RWPE1 (cell line): Measurements from ENCODE around the gene ALG3.

Source experiments
- CTCF ChIA-PET: fragments of 350-600 bp; sonication (Branson Sonifier 250); formaldehyde crosslinking; extraction: SDS; loops from one replicate; lab custom pipeline; 2021; lab: Yijun Ruan, JAX
- POLR2A ChIA-PET: fragments of 400-600 bp; formaldehyde crosslinking; extraction: SDS; loops from one replicate; lab custom pipeline; 2020; ENCODE audit warnings: antibody characterized with exemption; ENCODE audit not compliant: low non-redundant PET; lab: Yijun Ruan, JAX
- DNase-seq: peaks from one replicate; pipeline ENCODE4 v3.0.0; 2012; ENCODE audit warnings: low spot score
- H3K27ac ChIP-seq: fragments of 450-650 bp; 2 replicates; pipeline ENCODE4 v1.5.1; 2017
- TF ChIP-seq, protein P1 (sequence below): fragments of 450-650 bp; conservative IDR thresholded peaks from 2 replicates; pipeline ENCODE4 v1.5.1; 2017; ENCODE audit warnings: low read depth, mild to moderate bottlenecking

ALG3 gene

DNA sequence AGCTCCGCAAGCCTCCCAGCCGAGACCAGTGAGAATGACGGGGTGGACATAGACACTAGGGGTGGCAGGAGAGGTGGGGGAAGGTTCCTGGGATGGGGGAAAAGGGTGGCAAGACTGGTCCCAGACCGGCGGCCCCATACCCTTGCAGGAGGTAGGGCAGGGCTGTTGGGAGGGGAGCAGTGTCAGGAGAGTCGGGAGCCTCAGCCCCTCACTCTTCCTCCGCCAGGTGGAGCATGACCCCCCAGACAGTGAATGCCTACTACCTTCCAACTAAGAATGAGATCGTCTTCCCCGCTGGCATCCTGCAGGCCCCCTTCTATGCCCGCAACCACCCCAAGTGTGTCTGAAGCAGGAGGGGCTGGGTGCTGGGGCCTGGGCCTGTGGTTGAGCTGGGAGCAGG is 41.6 kb upstream of the ALG3 start:
- POLR2A ChIA-PET = no interaction called here
- CTCF ChIA-PET = no interaction called here
- no peak overlapping the region for H3K27ac ChIP-seq
- TF ChIP-seq, protein P1, sequence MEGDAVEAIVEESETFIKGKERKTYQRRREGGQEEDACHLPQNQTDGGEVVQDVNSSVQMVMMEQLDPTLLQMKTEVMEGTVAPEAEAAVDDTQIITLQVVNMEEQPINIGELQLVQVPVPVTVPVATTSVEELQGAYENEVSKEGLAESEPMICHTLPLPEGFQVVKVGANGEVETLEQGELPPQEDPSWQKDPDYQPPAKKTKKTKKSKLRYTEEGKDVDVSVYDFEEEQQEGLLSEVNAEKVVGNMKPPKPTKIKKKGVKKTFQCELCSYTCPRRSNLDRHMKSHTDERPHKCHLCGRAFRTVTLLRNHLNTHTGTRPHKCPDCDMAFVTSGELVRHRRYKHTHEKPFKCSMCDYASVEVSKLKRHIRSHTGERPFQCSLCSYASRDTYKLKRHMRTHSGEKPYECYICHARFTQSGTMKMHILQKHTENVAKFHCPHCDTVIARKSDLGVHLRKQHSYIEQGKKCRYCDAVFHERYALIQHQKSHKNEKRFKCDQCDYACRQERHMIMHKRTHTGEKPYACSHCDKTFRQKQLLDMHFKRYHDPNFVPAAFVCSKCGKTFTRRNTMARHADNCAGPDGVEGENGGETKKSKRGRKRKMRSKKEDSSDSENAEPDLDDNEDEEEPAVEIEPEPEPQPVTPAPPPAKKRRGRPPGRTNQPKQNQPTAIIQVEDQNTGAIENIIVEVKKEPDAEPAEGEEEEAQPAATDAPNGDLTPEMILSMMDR = no peak
- DNase-seq = no peak

DNA sequence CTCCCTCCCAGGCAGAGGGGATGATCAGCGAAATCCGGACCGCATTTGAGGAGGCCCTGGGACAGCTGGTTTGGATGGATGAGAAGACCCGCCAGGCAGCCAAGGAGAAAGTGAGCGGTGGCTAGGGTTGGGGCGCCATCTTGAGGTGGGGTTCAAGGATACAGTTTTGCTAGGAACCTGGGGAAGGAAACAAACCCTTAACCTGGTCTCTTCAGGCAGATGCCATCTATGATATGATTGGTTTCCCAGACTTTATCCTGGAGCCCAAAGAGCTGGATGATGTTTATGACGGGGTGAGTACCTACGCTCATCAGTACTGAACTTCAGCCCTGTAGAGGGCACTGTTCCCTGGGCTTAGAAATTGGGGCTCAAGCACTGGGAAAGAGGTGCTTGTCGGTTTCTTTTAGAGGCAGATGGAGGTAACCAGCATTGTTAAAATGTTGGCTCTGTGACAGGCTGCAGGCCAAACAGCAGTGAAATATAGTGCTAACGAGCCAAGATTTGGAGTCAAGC is 40.7 kb upstream of the ALG3 start:
- H3K27ac ChIP-seq = no peak overlapping the region
- TF ChIP-seq, protein P1 = peak; percentile 74
- peak; percentile 68 for DNase-seq
- CTCF ChIA-PET = interaction anchor here (0.6 to 1.6 kb wide), 12 partner anchors 9 to 1197 kb away, joined by 3 to 5 read pairs (median 4); partner anchors contain the start of genes CAMK2N2 and EEF1AKMT4
- POLR2A ChIA-PET = no interaction called here

DNA sequence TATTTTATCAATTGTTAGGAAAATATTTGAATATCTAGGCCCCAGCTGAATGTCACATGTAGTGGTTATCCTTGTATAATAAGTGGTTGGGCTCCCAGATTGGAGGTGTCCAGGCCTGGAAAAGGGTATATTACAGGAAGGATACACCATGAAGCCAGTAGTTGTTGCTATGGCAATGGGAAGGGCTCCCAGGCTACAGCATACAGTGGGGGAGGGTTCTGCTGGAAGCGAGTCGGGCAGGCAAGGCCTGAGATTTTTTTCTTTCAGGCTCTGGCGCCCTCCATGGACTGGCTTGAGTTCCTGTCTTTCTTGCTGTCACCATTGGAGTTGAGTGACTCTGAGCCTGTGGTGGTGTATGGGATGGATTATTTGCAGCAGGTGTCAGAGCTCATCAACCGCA is 35.9 kb upstream of the ALG3 start:
- H3K27ac ChIP-seq = no peak overlapping the region
- peak; percentile 67 for DNase-seq
- ChIA-PET POLR2A (interaction anchor here (0.6 kb wide), 1 partner anchor 35 kb away, joined by 3 read pairs; no protein-coding TSS in a partner anchor), CTCF (interaction anchor here (0.6 to 1.4 kb wide), 3 partner anchors 23 to 35 kb away, joined by 3 to 5 read pairs (median 4); partner anchors contain the start of genes CAMK2N2 and EEF1AKMT4)
- TF ChIP-seq, protein P1 = peak; percentile 23; the same call in 1 of the 2 replicates

DNA sequence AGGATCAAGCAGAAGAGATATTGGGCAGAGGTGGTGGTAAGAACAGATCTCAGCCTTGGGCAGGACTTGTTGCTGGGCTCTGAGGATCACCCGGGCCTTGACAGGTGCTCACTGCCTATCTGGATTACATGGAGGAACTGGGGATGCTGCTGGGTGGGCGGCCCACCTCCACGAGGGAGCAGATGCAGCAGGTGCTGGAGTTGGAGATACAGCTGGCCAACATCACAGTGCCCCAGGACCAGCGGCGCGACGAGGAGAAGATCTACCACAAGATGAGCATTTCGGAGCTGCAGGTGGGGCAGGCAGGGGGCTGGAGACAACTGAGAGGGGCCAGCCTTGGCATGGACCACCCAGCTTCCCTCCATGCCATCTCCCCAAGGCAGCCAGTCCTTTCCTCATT is 34.9 kb upstream of the ALG3 start:
- ChIA-PET POLR2A (no interaction called here), CTCF (interaction anchor here (1.4 kb wide), 1 partner anchor 34 kb away, joined by 5 read pairs; no protein-coding TSS in a partner anchor)
- no peak overlapping the region for H3K27ac ChIP-seq
- TF ChIP-seq, protein P1 = no peak
- DNase-seq = no peak

DNA sequence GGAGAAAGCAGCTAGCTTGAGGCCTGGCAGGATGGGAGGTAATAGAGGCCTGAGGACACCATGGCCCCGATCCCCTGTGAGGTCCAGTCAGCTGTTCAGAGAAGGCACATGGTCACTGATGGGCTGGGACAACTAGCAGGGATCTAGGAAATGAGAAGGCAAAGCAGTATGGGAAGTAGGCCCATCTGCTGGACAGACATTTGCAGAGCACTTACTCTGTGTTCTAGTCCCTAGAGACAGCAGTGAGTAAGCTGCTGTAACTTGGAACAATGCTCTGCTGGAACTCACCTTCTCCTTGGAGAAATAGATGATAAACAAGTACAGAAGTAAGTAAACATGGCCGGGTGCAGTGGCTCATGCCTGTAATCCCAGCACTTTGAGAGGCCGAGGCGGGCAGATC is 34.2 kb upstream of the ALG3 start:
- no peak overlapping the region for H3K27ac ChIP-seq
- CTCF ChIA-PET = interaction anchor here (0.6 kb wide), 2 partner anchors 17 to 47 kb away, joined by 3 to 6 read pairs; no protein-coding TSS in a partner anchor
- no peak for DNase-seq
- TF ChIP-seq, protein P1 = no peak
- POLR2A ChIA-PET = no interaction called here

DNA sequence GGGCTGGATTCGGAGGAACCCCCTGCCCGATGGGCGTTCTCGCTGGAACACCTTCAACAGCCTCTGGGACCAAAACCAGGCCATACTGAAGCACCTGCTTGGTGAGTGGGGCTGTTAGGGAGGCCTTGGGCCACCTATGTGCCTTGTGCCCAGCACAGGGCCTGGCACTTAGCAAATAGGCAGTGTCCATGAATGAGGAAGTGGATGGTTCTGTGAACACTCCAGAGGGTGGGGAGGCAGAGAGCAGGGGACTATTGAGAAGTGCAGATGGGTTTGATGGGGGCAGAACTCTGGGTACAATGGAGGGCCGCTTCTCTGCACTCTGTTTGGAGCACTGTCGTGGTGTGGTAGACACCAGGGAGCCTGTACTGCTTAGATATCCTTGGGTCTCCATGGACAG is 28.6 kb upstream of the ALG3 start:
- H3K27ac ChIP-seq = no peak overlapping the region
- CTCF ChIA-PET = interaction anchor here (0.7 kb wide), 1 partner anchor 382 kb away, joined by 3 read pairs; no protein-coding TSS in a partner anchor
- POLR2A ChIA-PET = no interaction called here
- TF ChIP-seq, protein P1 = no peak
- DNase-seq = no peak
